DOHH2 (cell line): Measurements from ENCODE around the gene INSC.

Source experiments
- EZH2phosphoT487 ChIP-seq: fragments of 200-600 bp; sonication (generic); IDR thresholded peaks from 2 replicates; pipeline ENCODE4 v1.6.1; 2017; ENCODE audit warnings: borderline replicate concordance, mild to moderate bottlenecking, antibody characterized with exemption, low read length, moderate library complexity, mixed read lengths
- TF ChIP-seq, protein P1 (sequence below): fragments of 200-600 bp; sonication (generic); IDR thresholded peaks from one replicate; pipeline ENCODE4 v1.5.1; 2014; ENCODE audit warnings: antibody characterized with exemption, mild to moderate bottlenecking, low read depth, low read length; ENCODE audit not compliant: poor library complexity, severe bottlenecking

DNA sequence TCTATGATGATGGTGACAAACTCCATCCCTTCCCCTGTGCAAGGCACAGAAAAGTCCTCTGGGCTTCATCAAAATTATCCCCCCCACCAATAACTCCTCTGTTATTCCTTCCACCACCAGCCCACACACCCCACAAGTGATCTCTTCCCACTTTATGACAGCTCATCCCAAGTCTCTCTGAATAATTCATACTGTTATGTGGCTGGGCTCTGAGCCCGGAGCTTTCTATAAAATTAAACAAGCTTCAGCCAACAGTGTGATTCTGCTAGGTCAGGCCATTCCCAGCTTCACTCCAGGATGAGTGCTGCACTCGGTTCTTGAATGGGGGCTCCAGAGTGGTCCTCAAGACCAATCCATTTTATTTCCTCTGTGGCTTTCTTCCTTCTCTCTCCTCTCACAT lies 83.0 kb downstream of the INSC start:
- TF ChIP-seq, protein P1, sequence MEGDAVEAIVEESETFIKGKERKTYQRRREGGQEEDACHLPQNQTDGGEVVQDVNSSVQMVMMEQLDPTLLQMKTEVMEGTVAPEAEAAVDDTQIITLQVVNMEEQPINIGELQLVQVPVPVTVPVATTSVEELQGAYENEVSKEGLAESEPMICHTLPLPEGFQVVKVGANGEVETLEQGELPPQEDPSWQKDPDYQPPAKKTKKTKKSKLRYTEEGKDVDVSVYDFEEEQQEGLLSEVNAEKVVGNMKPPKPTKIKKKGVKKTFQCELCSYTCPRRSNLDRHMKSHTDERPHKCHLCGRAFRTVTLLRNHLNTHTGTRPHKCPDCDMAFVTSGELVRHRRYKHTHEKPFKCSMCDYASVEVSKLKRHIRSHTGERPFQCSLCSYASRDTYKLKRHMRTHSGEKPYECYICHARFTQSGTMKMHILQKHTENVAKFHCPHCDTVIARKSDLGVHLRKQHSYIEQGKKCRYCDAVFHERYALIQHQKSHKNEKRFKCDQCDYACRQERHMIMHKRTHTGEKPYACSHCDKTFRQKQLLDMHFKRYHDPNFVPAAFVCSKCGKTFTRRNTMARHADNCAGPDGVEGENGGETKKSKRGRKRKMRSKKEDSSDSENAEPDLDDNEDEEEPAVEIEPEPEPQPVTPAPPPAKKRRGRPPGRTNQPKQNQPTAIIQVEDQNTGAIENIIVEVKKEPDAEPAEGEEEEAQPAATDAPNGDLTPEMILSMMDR: no peak
- TF ChIP-seq EZH2phosphoT487: no peak
